ENCODE measurements around the gene CRTAP.
"Not testable (repeated sequence)": the region's sequence is repeated elsewhere in the genome, so short reads cannot be mapped to it uniquely, and the experiment has no call there.

CRTAP gene

DNA sequence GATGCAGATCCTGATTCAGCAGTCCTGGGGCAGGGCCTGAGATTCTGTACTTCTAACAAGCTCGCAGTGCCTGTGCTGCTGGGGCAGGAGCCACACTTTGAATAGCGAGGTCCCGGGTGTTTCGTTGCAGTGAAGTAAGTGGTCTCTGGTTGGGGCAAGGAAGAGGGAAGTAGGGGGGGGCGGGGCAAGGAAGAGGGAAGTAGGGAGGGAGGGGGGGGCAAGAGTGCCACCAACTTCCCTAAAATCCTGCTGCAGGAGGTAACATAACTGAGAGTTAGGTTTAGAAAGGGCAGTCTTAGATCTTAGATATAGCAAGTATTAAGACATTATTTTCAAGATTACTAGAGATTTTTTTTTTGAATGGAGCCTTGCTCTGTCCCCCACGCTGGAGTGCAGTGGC is 35.5 kb downstream of the CRTAP start:
- H3K4me3 ChIP-seq (ENCODE audit: low read depth, low read length) = no peak overlapping the region
- TF ChIP-seq, protein P1, sequence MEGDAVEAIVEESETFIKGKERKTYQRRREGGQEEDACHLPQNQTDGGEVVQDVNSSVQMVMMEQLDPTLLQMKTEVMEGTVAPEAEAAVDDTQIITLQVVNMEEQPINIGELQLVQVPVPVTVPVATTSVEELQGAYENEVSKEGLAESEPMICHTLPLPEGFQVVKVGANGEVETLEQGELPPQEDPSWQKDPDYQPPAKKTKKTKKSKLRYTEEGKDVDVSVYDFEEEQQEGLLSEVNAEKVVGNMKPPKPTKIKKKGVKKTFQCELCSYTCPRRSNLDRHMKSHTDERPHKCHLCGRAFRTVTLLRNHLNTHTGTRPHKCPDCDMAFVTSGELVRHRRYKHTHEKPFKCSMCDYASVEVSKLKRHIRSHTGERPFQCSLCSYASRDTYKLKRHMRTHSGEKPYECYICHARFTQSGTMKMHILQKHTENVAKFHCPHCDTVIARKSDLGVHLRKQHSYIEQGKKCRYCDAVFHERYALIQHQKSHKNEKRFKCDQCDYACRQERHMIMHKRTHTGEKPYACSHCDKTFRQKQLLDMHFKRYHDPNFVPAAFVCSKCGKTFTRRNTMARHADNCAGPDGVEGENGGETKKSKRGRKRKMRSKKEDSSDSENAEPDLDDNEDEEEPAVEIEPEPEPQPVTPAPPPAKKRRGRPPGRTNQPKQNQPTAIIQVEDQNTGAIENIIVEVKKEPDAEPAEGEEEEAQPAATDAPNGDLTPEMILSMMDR (IDR thresholded peaks at IDR 0.05; ENCODE audit: borderline replicate concordance, insufficient read depth, low read depth, low read length) = no peak

DNA sequence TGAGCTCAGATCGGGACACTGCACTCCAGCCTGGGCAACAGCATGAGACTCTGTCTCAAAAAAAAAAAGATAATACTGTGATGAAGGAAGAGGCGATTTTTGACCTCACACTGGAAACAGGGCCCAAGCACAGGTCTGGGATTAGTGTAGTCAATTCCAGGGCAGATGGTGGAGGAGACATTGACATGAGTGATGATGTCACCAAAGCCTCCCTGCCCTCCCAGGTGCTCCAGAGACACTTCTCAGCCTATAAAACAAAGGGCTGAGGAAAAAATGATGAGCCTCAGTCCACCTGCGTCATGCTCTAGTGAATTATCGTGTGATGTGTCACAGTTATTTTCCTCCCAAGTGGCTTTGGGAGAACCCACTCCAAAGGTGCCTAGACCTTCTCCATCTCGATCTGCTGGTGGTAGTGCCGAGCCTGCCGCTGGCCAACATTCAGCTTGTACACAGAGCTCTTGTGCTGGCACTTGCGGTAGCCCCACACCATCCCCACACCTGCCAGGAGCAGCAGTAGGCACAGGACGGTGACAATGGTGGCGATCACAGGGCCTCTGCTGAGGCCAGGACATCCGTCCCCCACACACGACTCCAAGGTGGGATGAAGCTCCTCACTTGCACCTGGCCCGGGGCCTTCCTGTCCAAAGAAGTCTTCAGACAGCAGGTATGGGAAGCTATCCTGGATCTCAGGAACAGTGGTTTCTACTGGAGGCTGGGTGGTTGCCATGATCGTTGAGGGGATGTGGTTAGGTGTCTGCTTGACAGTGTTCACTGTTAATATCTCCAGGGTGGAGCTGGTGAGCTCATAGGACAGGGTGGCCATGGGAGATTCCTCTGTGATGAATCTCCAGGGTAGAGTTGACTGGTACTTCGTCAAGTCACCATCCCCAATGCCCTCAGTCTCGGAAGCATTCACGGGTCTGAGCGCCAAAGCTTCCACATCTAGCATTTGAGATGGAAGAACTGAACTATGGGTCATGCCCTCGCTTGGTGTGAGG is 38.8 kb downstream of the CRTAP start:
- H3K4me3 ChIP-seq (ENCODE audit: low read depth, low read length) = no peak overlapping the region
- TF ChIP-seq, protein P1 (IDR thresholded peaks at IDR 0.05; ENCODE audit: borderline replicate concordance, insufficient read depth, low read depth, low read length) = no peak

DNA sequence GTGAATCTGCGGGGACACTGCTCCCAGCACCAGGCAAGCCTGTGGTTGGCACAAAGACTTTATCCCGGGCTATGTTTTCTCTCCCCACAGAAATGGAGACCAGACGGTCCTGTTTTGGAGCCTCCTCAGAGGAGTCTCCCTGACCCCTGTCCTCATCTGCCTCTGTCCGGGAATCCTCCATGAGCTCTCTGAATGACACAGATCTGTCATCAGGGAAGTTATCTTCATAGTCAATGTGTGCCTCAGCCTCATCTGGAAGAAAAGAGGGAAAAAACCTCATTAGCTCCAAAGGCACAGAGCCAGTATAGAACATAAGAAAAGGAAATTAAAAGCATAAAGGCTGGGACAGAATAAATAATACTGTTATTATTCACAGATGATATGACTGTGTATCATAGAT is 40.0 kb downstream of the CRTAP start:
- TF ChIP-seq, protein P1 (IDR thresholded peaks at IDR 0.05; ENCODE audit: borderline replicate concordance, insufficient read depth, low read depth, low read length) = no peak

DNA sequence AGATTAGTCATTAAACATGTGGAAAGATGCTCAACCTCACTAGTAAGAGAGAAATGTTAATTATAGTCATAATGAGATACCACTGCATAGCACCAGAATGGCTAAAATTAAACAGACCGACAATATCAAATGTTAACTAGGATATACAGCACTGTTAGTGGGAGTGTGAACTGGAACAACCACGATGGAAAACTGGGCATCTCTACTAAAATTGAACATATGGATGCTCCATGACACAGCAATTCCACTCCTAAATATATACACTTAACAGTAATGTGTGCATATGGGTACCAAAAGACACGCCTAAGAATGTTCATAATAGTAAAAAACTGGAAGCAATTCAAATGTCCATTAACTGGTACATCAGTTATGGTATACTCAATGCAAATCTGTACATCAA is 41.5 kb downstream of the CRTAP start:
- TF ChIP-seq, protein P1 (IDR thresholded peaks at IDR 0.05; ENCODE audit: borderline replicate concordance, insufficient read depth, low read depth, low read length) = no peak
- no peak overlapping the region for H3K4me3 ChIP-seq (ENCODE audit: low read depth, low read length)

More for the DNA sequence above, 40.0 kb downstream of the CRTAP start:
- H3K4me3 ChIP-seq (ENCODE audit: low read depth, low read length) = no peak overlapping the region

DNA sequence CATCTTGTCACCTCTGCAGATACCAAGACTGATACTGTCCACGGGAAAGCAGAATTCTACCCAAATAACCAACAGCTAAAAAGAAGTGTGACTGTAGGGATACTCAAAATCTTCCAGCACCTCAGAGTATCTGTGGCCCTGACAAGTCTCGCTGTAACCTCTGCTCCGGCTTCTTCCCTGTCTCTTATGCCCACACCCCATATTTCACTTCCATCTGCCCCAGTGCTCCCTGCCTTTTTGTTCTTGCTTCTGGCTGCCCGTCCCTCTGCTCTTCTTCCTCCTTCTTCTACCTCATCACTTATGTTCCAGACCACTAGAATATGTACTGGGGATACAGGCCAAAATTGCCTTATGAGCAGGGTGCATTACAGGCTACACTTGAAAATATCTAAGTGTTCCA is 45.4 kb downstream of the CRTAP start:
- TF ChIP-seq, protein P1 (IDR thresholded peaks at IDR 0.05; ENCODE audit: borderline replicate concordance, insufficient read depth, low read depth, low read length) = no peak
- no peak overlapping the region for H3K4me3 ChIP-seq (ENCODE audit: low read depth, low read length)

DNA sequence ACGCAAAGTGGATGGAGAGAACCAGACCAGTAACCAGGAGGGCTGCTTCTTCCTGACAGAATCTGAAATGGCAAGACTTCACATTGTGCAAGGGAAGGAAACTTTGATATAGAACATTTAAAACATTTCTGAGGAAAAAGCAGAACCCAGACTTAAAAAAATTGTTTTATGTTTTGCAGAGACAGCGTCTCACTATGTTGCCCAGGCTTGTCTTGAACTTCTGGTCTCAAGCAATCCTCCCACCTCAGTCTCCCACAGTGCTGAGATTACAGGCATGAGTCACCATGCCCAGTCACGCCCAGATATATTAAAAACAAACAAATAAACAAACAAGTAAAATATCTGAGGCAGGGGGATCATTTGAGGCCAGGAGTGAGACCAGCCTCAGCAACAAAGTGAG is 46.2 kb downstream of the CRTAP start:
- no peak overlapping the region for H3K4me3 ChIP-seq (ENCODE audit: low read depth, low read length)
- TF ChIP-seq, protein P1 (IDR thresholded peaks at IDR 0.05; ENCODE audit: borderline replicate concordance, insufficient read depth, low read depth, low read length) = no peak

DNA sequence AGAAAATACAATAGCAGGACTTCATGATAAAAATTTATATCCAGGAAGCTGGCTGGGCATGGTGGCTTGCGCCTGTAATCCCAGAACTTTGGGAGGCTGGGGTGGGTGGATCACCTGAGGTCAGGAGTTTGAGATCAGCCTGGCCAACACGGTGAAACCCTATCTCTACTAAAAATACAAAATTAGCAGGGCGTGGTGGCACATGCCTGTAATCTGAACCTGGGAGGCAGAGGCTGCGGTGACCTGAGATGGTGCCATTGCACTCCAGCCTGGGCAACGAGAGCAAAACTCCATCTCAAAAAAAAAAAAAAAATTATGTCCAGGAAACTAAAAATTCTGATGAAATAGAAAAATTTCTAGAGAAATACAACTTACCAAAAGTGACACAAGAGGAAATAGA is 48.8 kb downstream of the CRTAP start:
- H3K4me3 ChIP-seq (ENCODE audit: low read depth, low read length) = not testable (repeated sequence)

All from GM12875 (cell line).